GM12875 (cell line): ENCODE results near the gene GCLC.

ENCODE experiments used
- H3K4me3 ChIP-seq: one replicate; pipeline ENCODE4 v1.5.1; 2011; ENCODE audit warnings: low read depth, low read length, control low read depth
- TF ChIP-seq, protein P1 (sequence below): IDR thresholded peaks from 2 replicates; pipeline ENCODE4 v1.5.1; 2011; ENCODE audit warnings: low read depth, mild to moderate bottlenecking, control low read depth, inconsistent platforms, low read length, moderate library complexity, borderline replicate concordance; ENCODE audit not compliant: insufficient read depth

Gene GCLC

DNA sequence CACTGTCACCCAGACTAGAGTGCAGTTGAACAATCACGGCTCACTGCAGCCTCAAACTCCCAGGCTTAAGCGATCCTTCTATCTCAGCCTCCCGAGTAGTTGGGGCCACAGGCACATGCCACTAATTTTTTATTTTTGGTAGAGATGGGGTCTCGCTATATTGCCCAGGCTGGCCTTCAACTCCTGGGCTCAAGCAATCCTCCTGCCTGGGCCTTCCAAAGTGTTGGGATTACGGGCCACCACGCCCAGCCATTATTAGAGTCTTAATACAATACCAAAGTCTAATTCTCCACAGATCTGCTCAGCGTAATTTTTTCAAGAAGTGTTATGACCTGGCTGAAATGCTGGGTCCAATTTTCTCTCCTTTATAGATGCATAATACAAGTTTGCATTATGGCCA, 3.0 kb downstream of the GCLC start:
- TF ChIP-seq, protein P1, sequence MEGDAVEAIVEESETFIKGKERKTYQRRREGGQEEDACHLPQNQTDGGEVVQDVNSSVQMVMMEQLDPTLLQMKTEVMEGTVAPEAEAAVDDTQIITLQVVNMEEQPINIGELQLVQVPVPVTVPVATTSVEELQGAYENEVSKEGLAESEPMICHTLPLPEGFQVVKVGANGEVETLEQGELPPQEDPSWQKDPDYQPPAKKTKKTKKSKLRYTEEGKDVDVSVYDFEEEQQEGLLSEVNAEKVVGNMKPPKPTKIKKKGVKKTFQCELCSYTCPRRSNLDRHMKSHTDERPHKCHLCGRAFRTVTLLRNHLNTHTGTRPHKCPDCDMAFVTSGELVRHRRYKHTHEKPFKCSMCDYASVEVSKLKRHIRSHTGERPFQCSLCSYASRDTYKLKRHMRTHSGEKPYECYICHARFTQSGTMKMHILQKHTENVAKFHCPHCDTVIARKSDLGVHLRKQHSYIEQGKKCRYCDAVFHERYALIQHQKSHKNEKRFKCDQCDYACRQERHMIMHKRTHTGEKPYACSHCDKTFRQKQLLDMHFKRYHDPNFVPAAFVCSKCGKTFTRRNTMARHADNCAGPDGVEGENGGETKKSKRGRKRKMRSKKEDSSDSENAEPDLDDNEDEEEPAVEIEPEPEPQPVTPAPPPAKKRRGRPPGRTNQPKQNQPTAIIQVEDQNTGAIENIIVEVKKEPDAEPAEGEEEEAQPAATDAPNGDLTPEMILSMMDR = no peak
- H3K4me3 ChIP-seq = no peak overlapping the region

DNA sequence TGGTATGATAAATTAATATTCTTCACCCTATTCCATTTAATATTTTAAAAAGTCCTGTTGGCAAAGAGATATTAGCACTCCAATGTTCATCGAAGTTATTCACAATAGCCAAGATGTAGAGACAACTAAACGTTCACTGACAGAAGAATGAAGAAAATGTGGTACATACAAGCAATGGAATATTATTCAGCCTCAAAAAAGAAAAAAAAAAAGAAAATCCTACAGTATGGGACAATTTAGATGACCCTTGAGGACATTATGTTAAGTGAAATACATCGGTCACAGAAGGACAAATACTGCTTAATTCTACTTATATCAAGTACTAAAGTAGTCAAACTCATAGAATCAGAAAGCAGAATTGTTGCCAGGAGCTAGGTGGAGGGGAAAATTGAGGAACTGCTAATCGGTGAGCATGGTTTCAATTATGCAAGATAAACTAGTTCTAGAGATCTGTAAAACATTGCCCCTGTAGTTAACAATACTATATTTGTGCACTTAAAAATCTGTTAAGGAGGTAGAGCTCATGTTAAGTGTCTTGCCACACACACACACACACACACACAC, 4.7 kb downstream of the GCLC start:
- TF ChIP-seq, protein P1 = no peak
- no peak overlapping the region for H3K4me3 ChIP-seq

DNA sequence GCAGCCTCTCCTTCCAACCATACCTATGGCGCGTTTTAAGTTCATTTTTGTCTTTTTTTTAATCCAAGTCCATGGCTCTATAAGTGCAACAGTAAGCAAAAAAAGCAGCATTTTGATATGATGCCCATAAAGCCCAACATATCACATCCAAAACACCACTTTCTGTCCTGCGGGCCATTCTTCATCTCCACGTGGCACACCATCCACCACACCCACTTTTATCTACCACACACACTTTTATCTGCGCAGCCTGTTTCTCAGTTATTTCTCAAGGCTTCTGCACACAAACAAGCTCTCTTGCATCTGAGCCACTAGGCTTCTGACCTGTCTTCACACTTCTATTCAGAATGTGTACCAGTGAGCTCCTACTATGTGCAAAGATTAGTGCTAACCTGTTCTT, 5.3 kb downstream of the GCLC start:
- no peak overlapping the region for H3K4me3 ChIP-seq
- TF ChIP-seq, protein P1 = no peak

DNA sequence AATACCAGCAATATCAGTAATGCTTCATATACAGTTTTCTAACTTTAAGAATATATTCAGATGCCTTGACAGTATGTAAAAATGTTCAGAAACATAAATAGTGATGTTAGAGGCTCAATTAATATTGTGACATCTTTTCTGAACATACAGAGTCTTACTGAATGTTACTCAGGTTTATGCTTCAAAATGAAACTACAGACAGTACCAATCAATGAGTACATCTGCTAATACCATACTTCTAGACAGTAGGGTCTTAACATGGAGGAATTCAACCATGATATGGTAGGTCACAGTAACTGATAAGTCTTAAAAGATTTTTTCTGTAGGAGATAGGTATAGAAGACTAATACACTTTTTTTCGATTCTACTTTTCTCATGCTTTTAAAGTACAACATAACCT, 8.3 kb downstream of the GCLC start:
- TF ChIP-seq, protein P1 = no peak
- H3K4me3 ChIP-seq = no peak overlapping the region

DNA sequence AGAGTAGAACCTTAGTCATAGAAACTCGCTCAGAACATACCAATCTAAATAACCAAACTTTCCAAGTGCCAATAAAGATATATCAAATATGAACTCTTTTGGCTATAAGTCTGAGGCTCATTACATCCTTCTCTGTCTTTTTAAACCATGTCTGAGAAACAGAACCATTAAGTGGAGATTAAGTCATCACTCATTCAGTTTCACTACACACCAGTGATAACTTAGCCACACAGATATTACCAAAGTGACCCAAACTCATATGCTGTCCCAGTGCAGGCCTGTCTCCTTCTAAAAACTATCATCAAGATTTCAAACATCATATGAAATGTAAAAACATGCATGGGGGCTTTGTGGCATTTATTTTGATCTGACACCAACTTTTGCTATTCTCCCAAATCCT, 12.0 kb downstream of the GCLC start:
- TF ChIP-seq, protein P1 = no peak
- no peak overlapping the region for H3K4me3 ChIP-seq

DNA sequence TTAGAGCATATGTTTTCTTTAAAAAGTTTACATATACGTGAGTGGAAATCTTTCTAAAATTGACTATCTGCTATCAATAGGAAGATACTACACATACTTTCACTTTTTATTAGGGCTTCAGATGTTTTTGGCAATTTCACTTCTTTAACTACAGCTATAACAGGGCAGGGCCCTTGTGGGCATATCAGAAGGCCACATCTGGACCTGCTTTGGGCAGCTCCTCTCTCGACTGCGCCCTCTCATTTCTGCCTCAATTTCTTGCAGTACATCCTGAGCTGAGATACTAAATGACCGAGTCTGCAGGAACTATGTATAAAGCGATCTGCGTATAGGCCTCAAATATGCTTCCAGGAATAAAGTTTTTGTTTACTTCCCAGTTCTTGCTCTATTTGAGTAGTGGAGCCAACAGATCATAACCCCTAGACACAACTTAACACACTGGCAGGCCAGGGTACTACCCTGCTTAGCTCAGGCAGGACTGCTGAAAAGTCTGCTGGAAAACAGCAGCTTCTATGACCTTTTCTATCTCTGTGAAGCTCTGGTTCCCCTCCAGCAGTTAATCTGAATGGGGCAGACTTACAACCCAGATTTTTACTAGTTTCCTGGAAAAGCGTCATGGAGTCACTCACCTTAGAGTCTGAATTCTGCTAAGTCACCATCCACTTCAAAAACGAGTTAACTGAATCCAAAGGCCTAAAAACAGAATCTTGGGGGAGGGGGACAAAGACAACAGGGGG, 12.7 kb downstream of the GCLC start:
- H3K4me3 ChIP-seq = no peak overlapping the region
- TF ChIP-seq, protein P1 = no peak

DNA sequence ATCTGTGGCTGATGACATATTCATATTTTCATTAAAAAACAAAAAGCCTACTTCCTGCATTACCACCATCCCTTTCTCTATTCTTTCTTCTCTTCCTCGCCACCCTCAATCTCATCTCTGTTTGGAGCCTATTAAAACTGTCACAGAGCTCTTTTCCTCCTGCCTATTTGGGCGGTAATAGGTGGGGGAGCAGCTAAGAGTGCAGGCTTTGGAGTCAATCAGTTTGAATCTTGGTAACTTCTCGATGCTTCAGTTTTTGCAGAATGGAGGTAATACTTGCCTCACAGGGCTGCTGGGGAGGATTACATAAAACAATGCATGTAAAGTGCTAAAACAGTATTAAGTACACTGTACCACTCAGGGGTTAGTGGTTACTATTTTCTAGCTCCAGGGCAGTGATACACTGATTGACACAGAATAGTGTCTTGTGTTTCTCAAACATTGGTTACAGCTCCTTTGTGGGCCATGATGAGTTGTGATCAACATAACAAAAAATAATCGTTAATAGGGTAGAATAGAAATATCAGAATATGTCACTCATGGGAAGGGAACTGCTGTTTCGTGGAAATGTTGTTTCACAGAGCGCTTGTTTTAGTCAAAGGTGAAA, 14.0 kb downstream of the GCLC start:
- TF ChIP-seq, protein P1 = no peak

More for the DNA sequence above, 14.0 kb downstream of the GCLC start:
- H3K4me3 ChIP-seq = no peak overlapping the region
